Activated T-cell treated with anti-CD3 and anti-CD28 coated beads, Interleukin-2, amount 50 U/mL, for 72 hours (primary cell): ENCODE results near the gene AP1G2. TPM values are rescaled to one million over a fixed set of nuclear protein-coding genes. Genes with fewer than 3 reads are reported as not detected.

Experiments used
- ATAC-seq, 2 donors: fragments of 150-1000 bp; cut with Tn5 transposase; replicated peaks in 1 of 2; 2 replicates each; pipeline ENCODE4 v1.10.0; 2021; ENCODE audit warnings: moderate library complexity in 2 of 2, mild to moderate bottlenecking in 1 of 2
- DNase-seq, 2 donors: peaks; one replicate each; pipeline ENCODE4 v3.0.0; 2021 to 2022; ENCODE audit warnings: mixed read lengths in 1 of 2
- H3K27ac Mint-ChIP-seq: one replicate; pipeline ENCODE4 v1.8.0; 2022; ENCODE audit warnings: mild to moderate bottlenecking, moderate library complexity, mixed read lengths
- H3K27me3 Mint-ChIP-seq: one replicate; pipeline ENCODE4 v1.8.0; 2022; ENCODE audit warnings: low read depth, mixed read lengths
- H3K36me3 Mint-ChIP-seq, 2 donors: one replicate each; pipeline ENCODE4 v1.8.0; 2022; ENCODE audit warnings: mixed read lengths in 2 of 2, mild to moderate bottlenecking in 1 of 2; ENCODE audit not compliant: insufficient read depth in 2 of 2
- H3K4me1 Mint-ChIP-seq: one replicate; pipeline ENCODE4 v1.8.0; 2022; ENCODE audit warnings: low read depth, mixed read lengths
- H3K4me3 Mint-ChIP-seq, 2 donors: one replicate each; pipeline ENCODE4 v1.8.0; 2022; ENCODE audit warnings: mild to moderate bottlenecking in 2 of 2, mixed read lengths in 2 of 2, moderate library complexity in 2 of 2
- H3K9me3 Mint-ChIP-seq, 2 donors: one replicate each; pipeline ENCODE4 v1.8.0; 2022; ENCODE audit warnings: mixed read lengths in 2 of 2
- total RNA-seq, 2 donors: library from RNA; stranded (reverse); gene quantifications; one replicate each; pipeline ENCODE4 v1.2.3, GENCODE V29; 2022

Gene AP1G2
- total RNA-seq, 2 donors from 2014 or later, result 211 to 233 TPM

DNA sequence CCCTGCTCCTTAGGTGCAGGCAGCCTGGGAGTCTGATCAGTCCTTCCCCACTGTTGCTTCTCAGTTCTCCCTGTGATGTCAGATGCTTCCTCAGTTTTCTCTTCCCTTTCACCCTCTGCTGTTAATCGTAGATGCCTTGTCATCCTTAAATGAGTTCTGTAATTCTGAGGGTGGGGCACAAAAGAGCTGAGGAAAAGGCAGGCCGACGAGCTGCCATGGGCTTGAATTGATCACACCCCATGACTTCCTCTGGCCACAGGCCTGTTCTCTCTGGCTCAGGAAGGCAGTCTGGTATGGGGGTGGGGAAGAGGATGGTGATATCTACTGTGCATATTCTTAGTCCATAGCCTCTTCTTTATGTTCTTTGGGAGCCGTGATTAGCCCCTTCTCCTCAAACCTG is 5.2 kb upstream of the AP1G2 start:
- no peaks in the 10 kb centered on the region for H3K9me3 Mint-ChIP-seq
- peaks cover 33% of the 10 kb centered on the region for H3K27me3 Mint-ChIP-seq
- no peak for DNase-seq
- no peak overlapping the region for H3K27ac Mint-ChIP-seq
- no peak for ATAC-seq
- peaks cover 27% of the 10 kb centered on the region for H3K4me1 Mint-ChIP-seq
- H3K36me3 Mint-ChIP-seq, result peaks cover 0 to 3% of the 10 kb centered on the region in 2 donors
- H3K4me3 Mint-ChIP-seq, result no peak overlapping the region

DNA sequence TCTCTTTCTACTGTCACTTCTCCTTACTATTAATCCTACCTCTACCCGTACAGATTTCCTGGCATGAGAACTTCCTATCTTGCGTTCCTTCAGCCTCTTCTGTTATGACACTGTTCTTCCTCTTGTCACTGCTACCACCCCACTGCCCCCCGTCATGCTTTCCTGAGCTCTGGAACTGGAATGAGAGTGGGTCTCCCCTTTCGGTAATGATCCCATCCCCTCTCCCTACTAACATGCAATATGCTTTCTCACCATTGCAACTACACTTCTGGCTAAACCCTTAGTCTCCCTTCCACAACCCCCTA is 4.9 kb upstream of the AP1G2 start:
- H3K4me1 Mint-ChIP-seq, result peaks cover 28% of the 10 kb centered on the region
- H3K27ac Mint-ChIP-seq, result no peak overlapping the region
- DNase-seq (no peak), ATAC-seq (no peak)
- H3K27me3 Mint-ChIP-seq, result peaks cover 32% of the 10 kb centered on the region
- H3K9me3 Mint-ChIP-seq, result no peaks in the 10 kb centered on the region
- peaks cover 0 to 3% of the 10 kb centered on the region in 2 donors for H3K36me3 Mint-ChIP-seq
- no peak overlapping the region for H3K4me3 Mint-ChIP-seq

DNA sequence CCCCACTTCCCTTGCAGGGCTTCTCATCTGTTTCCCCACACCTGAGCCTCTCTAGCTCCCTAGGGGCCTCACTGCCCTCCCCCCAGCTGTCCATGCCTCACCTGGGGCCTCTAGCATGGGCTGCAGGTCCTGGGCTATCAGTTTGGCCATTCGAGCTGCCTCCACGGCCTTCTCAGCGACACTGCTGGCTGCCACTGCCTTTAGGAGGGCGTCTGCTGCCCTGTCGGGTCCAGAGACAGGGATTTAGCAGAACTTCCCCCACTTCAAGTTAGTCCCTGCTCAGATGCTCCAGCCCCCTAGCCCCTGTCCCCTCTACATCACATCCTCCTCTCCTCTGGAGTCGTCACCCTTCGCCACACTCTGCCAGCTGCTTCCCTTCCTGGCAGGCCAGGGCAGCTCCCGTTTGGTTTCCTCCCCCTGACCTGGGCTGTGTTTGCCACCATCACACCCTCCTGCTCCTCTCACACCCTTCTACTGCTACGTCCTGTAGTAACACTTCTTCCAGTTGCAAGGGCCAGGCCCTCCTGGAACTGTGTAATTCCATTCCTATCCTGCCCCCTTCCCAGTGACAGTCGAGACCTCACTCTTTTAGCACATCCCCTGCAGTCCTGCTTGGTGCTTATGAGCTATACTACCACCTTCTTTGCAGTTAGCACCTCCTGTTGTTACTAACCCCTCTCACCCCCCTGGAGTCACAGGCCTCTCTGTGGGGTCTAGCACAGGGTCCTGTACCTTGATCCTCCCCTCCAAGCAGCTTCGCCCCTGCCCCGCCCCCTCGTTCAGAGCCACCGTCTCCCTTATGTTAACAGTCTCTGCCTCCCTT is 4.3 kb upstream of the AP1G2 start:
- no peak overlapping the region for H3K4me3 Mint-ChIP-seq
- no peaks in the 10 kb centered on the region for H3K9me3 Mint-ChIP-seq
- H3K36me3 Mint-ChIP-seq, result peaks cover 0 to 3% of the 10 kb centered on the region in 2 donors
- DNase-seq (no peak), ATAC-seq (no peak)
- peaks cover 27% of the 10 kb centered on the region for H3K4me1 Mint-ChIP-seq
- no peak overlapping the region for H3K27ac Mint-ChIP-seq
- H3K27me3 Mint-ChIP-seq, result peaks cover 30% of the 10 kb centered on the region

DNA sequence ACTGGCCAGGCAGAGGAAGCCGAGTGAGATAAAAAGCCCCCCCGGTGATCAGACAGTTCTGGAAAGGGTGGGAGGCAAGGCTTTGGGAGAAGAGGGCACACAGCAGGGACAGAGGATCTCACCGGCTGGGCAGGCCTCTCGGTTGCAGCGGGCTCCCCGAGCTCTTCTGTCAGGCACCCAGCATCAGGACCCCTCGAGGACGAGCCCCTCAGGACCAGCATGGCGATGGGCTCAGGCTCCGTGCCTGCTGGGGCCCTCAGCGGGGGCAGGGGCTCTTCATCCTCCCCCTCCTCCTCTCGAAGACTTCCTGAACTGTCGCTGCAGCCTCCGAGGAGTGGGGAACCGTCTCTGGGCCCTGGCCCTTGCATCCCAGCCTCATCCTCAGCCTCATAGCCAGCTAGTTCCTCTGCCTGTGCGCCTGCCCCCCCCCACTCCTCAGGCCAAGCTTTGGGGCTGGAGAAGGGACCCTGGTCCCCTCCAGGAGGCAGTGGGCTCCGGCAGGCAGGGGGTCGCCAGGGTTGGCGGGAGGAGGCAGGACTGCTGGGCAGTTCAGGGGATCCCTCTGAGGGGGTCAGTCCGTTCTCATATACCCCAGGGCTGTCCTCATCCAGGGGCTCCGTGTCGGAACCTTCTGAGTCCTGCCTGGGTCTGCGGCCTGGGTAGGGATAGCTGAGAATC is 3.4 kb upstream of the AP1G2 start:
- no peak for DNase-seq

DNA sequence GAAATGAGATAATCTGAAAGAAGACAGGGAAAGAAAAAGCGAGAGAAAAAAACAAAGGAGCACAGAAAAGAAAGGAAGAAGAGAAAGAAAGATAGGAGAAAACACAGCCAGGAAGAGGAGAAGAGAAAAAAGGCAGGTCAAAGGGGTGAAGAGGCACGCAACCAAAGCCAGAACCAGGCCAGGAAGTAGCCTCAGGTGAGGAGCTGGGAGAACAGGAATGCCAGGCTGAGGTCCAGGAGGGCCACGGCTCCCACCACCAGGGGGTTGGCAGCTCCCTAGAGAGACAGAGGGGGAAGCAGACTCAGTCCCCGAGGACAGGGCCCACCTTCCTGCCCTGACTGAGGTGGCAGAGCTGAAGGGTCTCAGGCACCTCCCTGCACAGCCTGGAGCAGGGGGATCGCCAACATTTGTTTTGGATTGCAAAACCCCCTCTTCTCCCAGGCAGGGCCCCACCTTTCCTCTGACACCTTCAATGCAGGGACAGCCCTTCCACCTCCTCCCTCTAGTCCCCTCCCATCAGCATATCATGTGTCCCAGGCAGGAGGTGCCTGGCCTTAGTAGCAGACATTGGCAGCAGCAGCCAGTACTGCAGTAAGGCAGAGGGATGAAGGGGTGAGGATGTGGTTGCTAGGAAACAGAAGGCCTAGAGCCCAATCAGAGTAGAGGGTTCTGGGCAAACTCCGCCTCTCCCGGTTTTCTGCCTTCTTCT is 2.0 kb upstream of the AP1G2 start:
- no peak for ATAC-seq

More for the DNA sequence above, 3.4 kb upstream of the AP1G2 start:
- Mint-ChIP-seq H3K36me3 (peaks cover 0 to 3% of the 10 kb centered on the region in 2 donors), H3K27ac (no peak overlapping the region), H3K27me3 (peaks cover 22% of the 10 kb centered on the region), H3K4me3 (no peak overlapping the region), H3K4me1 (peaks cover 29% of the 10 kb centered on the region), H3K9me3 (no peaks in the 10 kb centered on the region)
- ATAC-seq, result no peak

DNA sequence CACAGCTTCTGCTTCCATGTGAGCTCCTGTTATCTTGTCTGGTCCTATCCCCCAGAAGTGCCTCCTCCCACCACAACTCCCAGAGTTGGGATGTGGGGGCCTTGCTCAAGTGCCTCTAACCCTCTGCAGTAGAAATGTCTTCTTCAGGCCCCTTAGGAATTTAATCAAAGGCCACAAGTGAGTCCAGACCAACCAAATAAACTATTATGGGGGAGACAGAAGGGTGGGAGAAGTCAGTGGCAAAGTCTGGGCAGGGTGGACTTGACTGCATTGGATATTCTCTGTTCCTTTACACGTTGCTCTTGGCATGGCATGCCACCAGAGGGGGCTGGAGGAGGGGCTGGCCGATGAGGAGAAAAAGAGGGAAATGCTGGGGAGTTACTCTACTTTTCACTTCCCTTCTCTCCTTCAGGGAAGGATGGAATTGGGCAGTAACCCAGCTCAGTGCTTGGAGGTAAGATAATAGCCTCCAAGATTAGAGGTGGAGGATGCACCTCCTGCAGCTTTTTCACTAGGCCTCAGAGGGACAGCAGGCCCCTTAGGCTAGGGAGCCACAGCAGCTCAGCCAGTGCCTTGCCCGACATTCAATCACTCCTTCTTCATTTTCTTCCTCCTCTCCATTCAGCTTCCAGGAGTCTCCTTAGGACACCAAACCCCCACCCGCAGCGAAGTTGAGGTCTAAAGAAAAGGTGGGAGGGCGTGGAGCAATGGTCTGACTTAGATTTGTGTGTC is 1.2 kb upstream of the AP1G2 start:
- Mint-ChIP-seq H3K36me3 (peaks cover 4 to 9% of the 10 kb centered on the region in 2 donors), H3K4me1 (peaks cover 38% of the 10 kb centered on the region), H3K9me3 (no peaks in the 10 kb centered on the region), H3K27me3 (peaks cover 12% of the 10 kb centered on the region), H3K4me3 (peak overlapping the region; percentile 95 to 97), H3K27ac (peak overlapping the region; percentile 84)
- ATAC-seq (no peak), DNase-seq (peak in 1 of 2 donors; percentile 45)

More for the DNA sequence above, 2.0 kb upstream of the AP1G2 start:
- Mint-ChIP-seq H3K36me3 (peaks cover 0 to 5% of the 10 kb centered on the region in 2 donors), H3K9me3 (no peaks in the 10 kb centered on the region), H3K4me1 (peaks cover 37% of the 10 kb centered on the region), H3K27me3 (peaks cover 12% of the 10 kb centered on the region), H3K4me3 (no peak overlapping the region), H3K27ac (no peak overlapping the region)
- no peak for DNase-seq

DNA sequence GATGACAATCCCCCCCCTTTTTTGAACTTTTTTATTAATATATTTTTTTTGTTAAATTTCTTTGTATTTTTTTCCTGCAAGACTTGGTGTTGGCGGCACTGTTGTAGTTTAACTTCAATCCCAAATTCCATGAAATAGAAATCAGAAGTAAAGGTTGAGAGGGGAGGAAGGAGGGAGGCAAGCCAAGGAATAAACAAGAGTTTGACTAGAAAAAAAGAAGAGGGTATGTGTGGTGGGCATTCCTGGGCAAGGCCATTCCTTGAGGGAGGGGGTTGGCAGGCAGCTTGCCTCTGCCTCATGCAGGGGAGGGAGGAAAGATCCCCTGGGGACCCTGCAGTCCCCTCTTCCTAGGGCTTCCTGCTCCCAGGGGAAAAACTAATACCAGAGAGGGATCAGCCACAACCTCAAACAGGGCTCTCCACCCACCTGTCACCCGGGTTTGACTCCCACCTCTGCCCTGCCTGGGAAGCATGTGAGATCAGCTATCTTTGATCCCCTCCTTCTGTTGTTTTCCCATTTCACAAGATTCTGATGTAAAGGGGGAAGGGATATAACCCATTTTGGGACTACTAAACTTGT is 519 bp upstream of the AP1G2 start:
- Mint-ChIP-seq H3K4me1 (peaks cover 38% of the 10 kb centered on the region), H3K4me3 (peak overlapping the region; percentile 95 to 97), H3K27ac (peak overlapping the region; percentile 94), H3K27me3 (peaks cover 12% of the 10 kb centered on the region), H3K9me3 (no peaks in the 10 kb centered on the region), H3K36me3 (peaks cover 4 to 9% of the 10 kb centered on the region in 2 donors)
- DNase-seq (no peak), ATAC-seq (no peak)

DNA sequence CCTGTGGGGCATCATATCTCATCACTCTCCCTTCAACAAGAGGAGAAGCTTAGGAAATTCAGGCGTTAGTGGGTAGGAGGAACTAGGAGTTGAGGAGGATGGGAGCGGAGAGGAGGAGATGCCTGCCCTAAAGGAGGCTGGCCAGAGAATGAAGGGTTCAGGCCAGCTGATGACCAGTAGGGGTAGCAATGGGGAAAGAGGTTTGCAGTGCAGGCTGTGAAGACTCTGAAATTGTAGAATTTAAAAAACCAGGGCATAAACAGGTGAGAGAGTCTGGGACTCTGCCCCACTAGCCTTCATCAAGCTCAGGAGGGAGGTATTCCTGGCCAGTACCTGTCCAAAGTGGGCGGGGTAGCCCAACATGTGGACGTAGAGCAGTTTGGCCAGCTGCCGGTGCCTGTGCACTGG is 809 bp downstream of the AP1G2 start:
- Mint-ChIP-seq H3K4me1 (peaks cover 43% of the 10 kb centered on the region), H3K9me3 (no peaks in the 10 kb centered on the region), H3K4me3 (peak overlapping the region; percentile 95 to 97), H3K27me3 (peaks cover 3% of the 10 kb centered on the region), H3K27ac (peak overlapping the region; percentile 94), H3K36me3 (peaks cover 8 to 10% of the 10 kb centered on the region in 2 donors)
- ATAC-seq (no peak), DNase-seq (no peak)

DNA sequence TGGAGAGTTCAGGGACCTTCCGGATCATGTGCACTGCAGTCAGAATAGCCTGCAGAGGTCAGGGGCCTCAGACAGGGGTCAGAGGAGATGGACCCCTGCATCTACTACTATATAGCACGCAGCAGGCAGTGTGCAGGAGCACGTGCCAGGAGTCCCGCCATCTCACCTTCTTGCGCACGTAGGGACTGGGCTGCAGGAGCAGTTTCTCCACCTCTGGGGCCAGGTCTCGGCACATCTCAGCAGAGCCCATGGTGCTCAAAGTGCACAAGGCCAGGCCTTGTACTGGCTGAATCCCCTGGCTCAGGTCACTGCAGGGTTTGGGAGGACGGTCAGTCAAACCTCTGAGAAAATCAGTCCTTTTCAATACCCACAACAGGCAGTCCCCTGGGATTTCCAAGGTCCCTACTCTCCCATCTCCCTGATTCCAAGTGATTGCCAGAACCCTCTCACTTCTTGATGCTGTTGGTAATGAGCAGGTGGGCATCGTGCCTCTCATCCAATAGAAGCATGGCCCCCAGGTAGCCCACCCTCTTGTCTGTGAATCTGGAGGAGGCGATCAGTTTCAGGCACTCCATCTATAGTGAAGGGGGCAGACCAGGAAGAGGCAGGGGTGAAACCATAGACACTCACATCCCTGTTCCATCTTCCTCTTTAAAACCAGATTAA is 1.3 kb downstream of the AP1G2 start:
- Mint-ChIP-seq H3K4me1 (peaks cover 43% of the 10 kb centered on the region), H3K36me3 (peaks cover 8 to 13% of the 10 kb centered on the region in 2 donors)

DNA sequence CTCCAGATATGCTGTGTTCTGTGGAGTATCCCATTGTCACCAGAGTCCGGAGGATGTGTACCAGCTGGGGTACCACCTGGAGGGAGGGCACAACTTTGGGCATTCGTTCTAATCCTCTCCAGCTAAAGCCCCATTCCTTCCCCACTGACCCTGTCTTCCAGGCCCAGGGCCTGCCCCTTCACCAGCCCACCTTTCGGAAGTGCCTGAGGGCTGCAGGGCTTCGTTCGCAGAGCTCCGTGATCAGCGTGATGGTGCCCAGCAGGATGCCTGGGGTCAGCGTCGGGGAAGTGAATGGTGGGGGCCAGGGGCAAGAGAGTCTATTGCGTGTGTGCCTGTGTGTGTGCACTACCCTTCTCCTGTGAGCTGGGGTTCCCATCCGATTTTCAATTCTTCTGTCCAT is 2.0 kb downstream of the AP1G2 start:
- peaks cover 43% of the 10 kb centered on the region for H3K4me1 Mint-ChIP-seq
- DNase-seq (no peak), ATAC-seq (no peak)
- peaks cover 8 to 17% of the 10 kb centered on the region in 2 donors for H3K36me3 Mint-ChIP-seq
- peak overlapping the region in 1 of 2 donors; percentile 45 for H3K4me3 Mint-ChIP-seq
- H3K27ac Mint-ChIP-seq, result no peak overlapping the region
- no peaks in the 10 kb centered on the region for H3K9me3 Mint-ChIP-seq
- no peaks in the 10 kb centered on the region for H3K27me3 Mint-ChIP-seq

More for the DNA sequence above, 1.3 kb downstream of the AP1G2 start:
- Mint-ChIP-seq H3K9me3 (no peaks in the 10 kb centered on the region), H3K27me3 (no peaks in the 10 kb centered on the region), H3K4me3 (peak overlapping the region; percentile 95 to 97), H3K27ac (peak overlapping the region; percentile 26)
- DNase-seq, result no peak
- ATAC-seq, result no peak

DNA sequence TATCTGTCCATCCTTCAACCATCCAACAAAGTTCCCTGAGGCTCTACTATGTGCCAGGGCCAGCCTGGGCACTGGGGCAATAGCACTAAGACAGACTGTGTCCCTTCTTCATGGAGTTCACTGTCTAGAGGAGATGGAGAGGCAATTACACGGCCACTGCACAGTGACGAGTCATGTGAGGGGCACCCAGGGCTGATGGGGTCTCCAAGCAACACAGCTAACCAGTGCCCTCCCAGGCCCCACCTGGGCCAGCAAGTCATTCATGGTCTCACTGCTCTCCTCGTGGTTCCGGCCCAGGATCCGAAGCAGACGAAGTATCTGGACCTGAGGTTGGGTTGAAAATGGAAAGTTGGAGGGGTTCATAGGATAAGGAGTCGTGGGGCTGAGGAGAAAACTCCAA is 2.7 kb downstream of the AP1G2 start:
- peaks cover 11 to 21% of the 10 kb centered on the region in 2 donors for H3K36me3 Mint-ChIP-seq
- peak overlapping the region; percentile 31 to 40 for H3K4me3 Mint-ChIP-seq
- H3K9me3 Mint-ChIP-seq, result no peaks in the 10 kb centered on the region

More for the DNA sequence above, 2.7 kb downstream of the AP1G2 start:
- no peak for ATAC-seq
- no peak overlapping the region for H3K27ac Mint-ChIP-seq
- peaks cover 48% of the 10 kb centered on the region for H3K4me1 Mint-ChIP-seq
- DNase-seq, result no peak
- no peaks in the 10 kb centered on the region for H3K27me3 Mint-ChIP-seq
